Neuron (in vitro differentiated cells): ENCODE measurements around the gene DUSP16.
"Not testable (repeated sequence)": the region's sequence is repeated elsewhere in the genome, so short reads cannot be mapped to it uniquely, and the experiment has no call there.

Experiments used
- H2AFZ ChIP-seq: one replicate; pipeline ENCODE4 v1.6.1; 2013; ENCODE audit warnings: low read depth, mild to moderate bottlenecking, inconsistent platforms, low read length, moderate library complexity
- H3K27me3 ChIP-seq: one replicate; pipeline ENCODE4 v1.6.1; 2013; ENCODE audit warnings: low read length; ENCODE audit not compliant: insufficient read depth
- H3K36me3 ChIP-seq: one replicate; pipeline ENCODE4 v1.6.1; 2013; ENCODE audit warnings: low read length; ENCODE audit not compliant: insufficient read depth
- H3K4me1 ChIP-seq: one replicate; pipeline ENCODE4 v1.6.1; 2013; ENCODE audit warnings: low read length; ENCODE audit not compliant: insufficient read depth
- H3K4me3 ChIP-seq: 2 replicates; pipeline ENCODE4 v1.5.1; 2013; ENCODE audit warnings: mild to moderate bottlenecking, low read length, moderate library complexity
- H3K9me3 ChIP-seq: one replicate; pipeline ENCODE4 v1.6.1; 2013; ENCODE audit warnings: low read length

DUSP16 gene

GRCh38 chr12:12595929-12596328, 33.3 kb upstream of the DUSP16 start:
- not testable (repeated sequence) for H3K36me3 ChIP-seq, H2AFZ ChIP-seq, H3K4me1 ChIP-seq, H3K4me3 ChIP-seq, H3K9me3 ChIP-seq, H3K27me3 ChIP-seq

- Histone ChIP-seq H3K4me1 (no peaks in the 10 kb centered on the region), H3K4me3 (no peak overlapping the region), H3K36me3 (no peaks in the 10 kb centered on the region), H2AFZ (no peak overlapping the region), H3K27me3 (no peaks in the 10 kb centered on the region), H3K9me3 (peaks cover 4% of the 10 kb centered on the region)
These were observed 30.3 kb upstream of the DUSP16 start for GRCh38 chr12:12592930-12593329.

GRCh38 chr12:12590961-12591360, 28.3 kb upstream of the DUSP16 start:
- Histone ChIP-seq H3K36me3 (no peaks in the 10 kb centered on the region), H2AFZ (no peak overlapping the region), H3K4me1 (no peaks in the 10 kb centered on the region), H3K27me3 (peaks cover 4% of the 10 kb centered on the region), H3K4me3 (no peak overlapping the region), H3K9me3 (peaks cover 4% of the 10 kb centered on the region)

GRCh38 chr12:12588436-12588835, 25.8 kb upstream of the DUSP16 start:
- not testable (repeated sequence) for H3K4me3 ChIP-seq, H3K36me3 ChIP-seq, H2AFZ ChIP-seq, H3K4me1 ChIP-seq, H3K9me3 ChIP-seq, H3K27me3 ChIP-seq

- peaks cover 4% of the 10 kb centered on the region for H3K27me3 ChIP-seq
- H3K9me3 ChIP-seq = peaks cover 4% of the 10 kb centered on the region
- H3K4me3 ChIP-seq = no peak overlapping the region
- H3K36me3 ChIP-seq = no peaks in the 10 kb centered on the region
- no peaks in the 10 kb centered on the region for H3K4me1 ChIP-seq
- H2AFZ ChIP-seq = no peak overlapping the region
These were observed 25.2 kb upstream of the DUSP16 start for GRCh38 chr12:12587878-12588277.

- Histone ChIP-seq H3K4me3 (no peak overlapping the region), H3K27me3 (peaks cover 4% of the 10 kb centered on the region), H3K4me1 (no peaks in the 10 kb centered on the region), H3K9me3 (peaks cover 4% of the 10 kb centered on the region), H3K36me3 (no peaks in the 10 kb centered on the region), H2AFZ (no peak overlapping the region)
These were observed 24.4 kb upstream of the DUSP16 start for GRCh38 chr12:12586879-12587675.

GRCh38 chr12:12585115-12585863, 22.6 kb upstream of the DUSP16 start:
- no peaks in the 10 kb centered on the region for H3K4me1 ChIP-seq
- H3K27me3 ChIP-seq = peaks cover 4% of the 10 kb centered on the region
- H3K4me3 ChIP-seq = no peak overlapping the region
- H3K9me3 ChIP-seq = peaks cover 4% of the 10 kb centered on the region
- no peaks in the 10 kb centered on the region for H3K36me3 ChIP-seq
- no peak overlapping the region for H2AFZ ChIP-seq

- H3K9me3 ChIP-seq = no peaks in the 10 kb centered on the region
- no peaks in the 10 kb centered on the region for H3K36me3 ChIP-seq
- peaks cover 4% of the 10 kb centered on the region for H3K27me3 ChIP-seq
- no peak overlapping the region for H3K4me3 ChIP-seq
- no peak overlapping the region for H2AFZ ChIP-seq
- H3K4me1 ChIP-seq = no peaks in the 10 kb centered on the region
These were observed 21.0 kb upstream of the DUSP16 start for GRCh38 chr12:12583510-12584178.

- peaks cover 4% of the 10 kb centered on the region for H3K27me3 ChIP-seq
- no peaks in the 10 kb centered on the region for H3K36me3 ChIP-seq
- H3K9me3 ChIP-seq = no peaks in the 10 kb centered on the region
- no peaks in the 10 kb centered on the region for H3K4me1 ChIP-seq
- no peak overlapping the region for H2AFZ ChIP-seq
- H3K4me3 ChIP-seq = no peak overlapping the region
These were observed 20.2 kb upstream of the DUSP16 start for GRCh38 chr12:12582895-12583303.

GRCh38 chr12:12582193-12582881, 19.7 kb upstream of the DUSP16 start:
- Histone ChIP-seq H3K36me3 (no peaks in the 10 kb centered on the region), H3K27me3 (peaks cover 4% of the 10 kb centered on the region), H3K4me3 (no peak overlapping the region), H2AFZ (no peak overlapping the region), H3K9me3 (no peaks in the 10 kb centered on the region), H3K4me1 (no peaks in the 10 kb centered on the region)

- H3K27me3 ChIP-seq, H3K9me3 ChIP-seq, H3K4me1 ChIP-seq, H3K36me3 ChIP-seq, H3K4me3 ChIP-seq, H2AFZ ChIP-seq: not testable (repeated sequence)
These were observed 18.1 kb upstream of the DUSP16 start for GRCh38 chr12:12580716-12581115.

GRCh38 chr12:12577786-12578185, 15.1 kb upstream of the DUSP16 start:
- Histone ChIP-seq H3K36me3 (no peaks in the 10 kb centered on the region), H3K4me1 (no peaks in the 10 kb centered on the region), H3K4me3 (no peak overlapping the region), H3K9me3 (no peaks in the 10 kb centered on the region), H2AFZ (no peak overlapping the region), H3K27me3 (no peaks in the 10 kb centered on the region)

- no peak overlapping the region for H3K4me3 ChIP-seq
- H3K9me3 ChIP-seq = no peaks in the 10 kb centered on the region
- H2AFZ ChIP-seq = no peak overlapping the region
- H3K36me3 ChIP-seq = no peaks in the 10 kb centered on the region
- no peaks in the 10 kb centered on the region for H3K4me1 ChIP-seq
- no peaks in the 10 kb centered on the region for H3K27me3 ChIP-seq
These were observed 10.0 kb upstream of the DUSP16 start for GRCh38 chr12:12572659-12573058.
